ENCODE data around the gene COASY.

DNA sequence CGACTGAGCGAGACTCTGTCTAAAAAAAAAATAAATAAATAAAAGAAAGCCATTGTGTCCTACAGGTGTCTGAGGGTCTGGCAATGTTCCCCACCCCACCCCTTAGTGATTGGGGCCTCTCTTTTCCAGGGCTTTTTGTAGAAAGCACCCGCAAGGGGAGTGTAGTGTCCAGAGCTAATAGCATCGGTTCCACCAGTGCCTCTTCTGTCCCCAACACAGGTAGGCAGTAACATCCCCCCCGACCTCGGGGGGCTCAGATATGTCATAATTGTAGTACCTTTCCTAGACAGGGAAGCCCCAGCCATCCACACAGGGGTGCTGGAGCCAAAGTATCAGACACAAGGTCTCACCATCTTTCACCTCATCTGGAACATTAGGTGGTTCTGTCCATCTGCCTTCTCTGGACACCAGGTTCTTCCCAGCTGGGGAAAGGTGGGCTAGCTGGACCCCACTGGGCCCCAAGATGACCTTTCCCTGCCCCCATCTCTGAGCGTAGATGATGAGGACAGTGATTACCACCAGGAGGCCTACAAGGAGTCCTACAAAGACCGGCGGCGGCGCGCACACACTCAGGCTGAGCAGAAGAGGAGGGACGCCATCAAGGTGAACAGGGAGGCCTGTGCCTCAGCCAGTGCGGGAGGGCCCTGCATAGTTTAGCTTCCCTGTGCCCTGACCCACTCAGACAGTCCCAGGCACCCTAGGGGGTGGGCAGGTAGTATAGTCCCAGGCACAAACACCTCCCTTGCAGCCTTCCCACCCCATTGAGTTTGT lies 6.6 kb downstream of the COASY start:
- TF ChIP-seq PATZ1 (CRISPR knock-in tag; IDR thresholded peaks at IDR 0.05; ENCODE audit: borderline replicate concordance): no peak
- no peak for TF ChIP-seq ZNF70 (CRISPR knock-in tag; IDR thresholded peaks at IDR 0.05)
- TF ChIP-seq ESRRG (CRISPR knock-in tag; IDR thresholded peaks at IDR 0.05): no peak
- TF ChIP-seq CSDC2 (CRISPR knock-in tag; IDR thresholded peaks at IDR 0.05): no peak
- TF ChIP-seq, protein P1, sequence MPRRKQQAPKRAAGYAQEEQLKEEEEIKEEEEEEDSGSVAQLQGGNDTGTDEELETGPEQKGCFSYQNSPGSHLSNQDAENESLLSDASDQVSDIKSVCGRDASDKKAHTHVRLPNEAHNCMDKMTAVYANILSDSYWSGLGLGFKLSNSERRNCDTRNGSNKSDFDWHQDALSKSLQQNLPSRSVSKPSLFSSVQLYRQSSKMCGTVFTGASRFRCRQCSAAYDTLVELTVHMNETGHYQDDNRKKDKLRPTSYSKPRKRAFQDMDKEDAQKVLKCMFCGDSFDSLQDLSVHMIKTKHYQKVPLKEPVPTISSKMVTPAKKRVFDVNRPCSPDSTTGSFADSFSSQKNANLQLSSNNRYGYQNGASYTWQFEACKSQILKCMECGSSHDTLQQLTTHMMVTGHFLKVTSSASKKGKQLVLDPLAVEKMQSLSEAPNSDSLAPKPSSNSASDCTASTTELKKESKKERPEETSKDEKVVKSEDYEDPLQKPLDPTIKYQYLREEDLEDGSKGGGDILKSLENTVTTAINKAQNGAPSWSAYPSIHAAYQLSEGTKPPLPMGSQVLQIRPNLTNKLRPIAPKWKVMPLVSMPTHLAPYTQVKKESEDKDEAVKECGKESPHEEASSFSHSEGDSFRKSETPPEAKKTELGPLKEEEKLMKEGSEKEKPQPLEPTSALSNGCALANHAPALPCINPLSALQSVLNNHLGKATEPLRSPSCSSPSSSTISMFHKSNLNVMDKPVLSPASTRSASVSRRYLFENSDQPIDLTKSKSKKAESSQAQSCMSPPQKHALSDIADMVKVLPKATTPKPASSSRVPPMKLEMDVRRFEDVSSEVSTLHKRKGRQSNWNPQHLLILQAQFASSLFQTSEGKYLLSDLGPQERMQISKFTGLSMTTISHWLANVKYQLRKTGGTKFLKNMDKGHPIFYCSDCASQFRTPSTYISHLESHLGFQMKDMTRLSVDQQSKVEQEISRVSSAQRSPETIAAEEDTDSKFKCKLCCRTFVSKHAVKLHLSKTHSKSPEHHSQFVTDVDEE (CRISPR knock-in tag; IDR thresholded peaks at IDR 0.05): no peak
- TF ChIP-seq RARB (CRISPR knock-in tag; IDR thresholded peaks at IDR 0.05): no peak
- no peak for TF ChIP-seq ISL1 (CRISPR knock-in tag; IDR thresholded peaks at IDR 0.05)
- TF ChIP-seq GLIS3 (CRISPR knock-in tag; IDR thresholded peaks at IDR 0.05): no peak

Data from SK-N-SH treated with all-trans-retinoic acid at 6 μM for 48 hours (cell line).